ENCODE measurements around the gene AATF. TPM values are rescaled to one million over a fixed set of nuclear protein-coding genes. Genes with fewer than 3 reads are reported as not detected.
A peak's percentile ranks its signal among the peaks of the same experiment; 100 is the strongest.

Gene AATF
- total RNA-seq, 1 donor from 2014 or later, result 38.5 TPM

DNA sequence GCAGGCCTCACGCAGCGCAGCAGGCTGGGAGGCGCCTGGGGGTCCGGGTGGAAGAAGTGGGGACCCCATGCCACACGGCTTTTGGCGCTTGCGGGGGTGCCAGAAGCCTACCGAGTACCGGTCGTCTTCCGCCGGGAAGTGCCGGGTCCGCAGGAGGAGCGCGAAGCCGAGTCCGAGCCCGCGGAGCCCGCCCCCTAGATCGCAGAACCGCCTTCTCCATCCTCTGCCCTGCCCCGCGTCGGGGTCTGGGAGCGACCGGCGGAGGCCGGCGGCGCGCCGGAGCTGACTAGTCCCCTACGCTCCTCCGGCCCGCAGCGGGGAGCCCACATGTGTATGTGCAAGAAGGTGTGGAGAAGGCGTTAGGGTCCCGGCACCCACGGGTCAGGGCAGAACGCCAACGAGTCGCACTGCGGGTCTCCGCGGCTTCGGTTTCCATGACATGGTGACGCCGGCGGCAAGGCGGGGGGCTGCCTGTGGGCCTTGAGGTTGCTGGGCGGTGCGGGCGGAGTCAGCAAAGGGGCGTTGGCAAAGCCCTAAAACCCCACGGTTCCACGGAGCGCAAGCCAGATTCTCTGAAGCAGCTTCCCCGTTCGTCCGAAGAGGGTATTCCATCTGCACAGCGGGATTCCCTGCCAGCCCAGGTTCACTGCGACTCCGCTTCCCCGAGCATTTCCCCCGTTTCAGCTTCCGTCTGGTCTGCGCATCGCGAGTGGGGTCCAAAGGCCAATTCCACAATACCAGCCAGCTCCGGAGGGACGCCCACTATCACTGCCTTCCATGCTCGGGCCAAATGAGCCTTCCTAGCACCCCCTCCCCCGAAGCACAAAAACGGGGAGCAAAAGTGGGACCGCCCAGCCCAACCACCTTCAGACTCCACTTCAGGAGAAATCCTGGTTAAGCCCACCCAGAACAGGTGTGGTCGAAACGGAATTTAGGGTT, 13.8 kb upstream of the AATF start:
- peaks cover 49% of the 10 kb centered on the region for H3K4me1 Mint-ChIP-seq (ENCODE audit: low read depth)
- no peak overlapping the region for H3K27ac Mint-ChIP-seq (ENCODE audit: unreplicated experiment)
- H3K4me3 Mint-ChIP-seq (ENCODE audit: unreplicated experiment), result no peak overlapping the region
- H3K36me3 Mint-ChIP-seq (ENCODE audit: low read depth), result no peaks in the 10 kb centered on the region
- DNase-seq (ENCODE audit: low spot score), result no peak
- H3K27me3 Mint-ChIP-seq (ENCODE audit: low read depth), result peaks cover 82% of the 10 kb centered on the region
- no peaks in the 10 kb centered on the region for H3K9me3 Mint-ChIP-seq (ENCODE audit: low read depth)
- no peak for TF ChIP-seq CTCF (IDR thresholded peaks at IDR 0.05)

DNA sequence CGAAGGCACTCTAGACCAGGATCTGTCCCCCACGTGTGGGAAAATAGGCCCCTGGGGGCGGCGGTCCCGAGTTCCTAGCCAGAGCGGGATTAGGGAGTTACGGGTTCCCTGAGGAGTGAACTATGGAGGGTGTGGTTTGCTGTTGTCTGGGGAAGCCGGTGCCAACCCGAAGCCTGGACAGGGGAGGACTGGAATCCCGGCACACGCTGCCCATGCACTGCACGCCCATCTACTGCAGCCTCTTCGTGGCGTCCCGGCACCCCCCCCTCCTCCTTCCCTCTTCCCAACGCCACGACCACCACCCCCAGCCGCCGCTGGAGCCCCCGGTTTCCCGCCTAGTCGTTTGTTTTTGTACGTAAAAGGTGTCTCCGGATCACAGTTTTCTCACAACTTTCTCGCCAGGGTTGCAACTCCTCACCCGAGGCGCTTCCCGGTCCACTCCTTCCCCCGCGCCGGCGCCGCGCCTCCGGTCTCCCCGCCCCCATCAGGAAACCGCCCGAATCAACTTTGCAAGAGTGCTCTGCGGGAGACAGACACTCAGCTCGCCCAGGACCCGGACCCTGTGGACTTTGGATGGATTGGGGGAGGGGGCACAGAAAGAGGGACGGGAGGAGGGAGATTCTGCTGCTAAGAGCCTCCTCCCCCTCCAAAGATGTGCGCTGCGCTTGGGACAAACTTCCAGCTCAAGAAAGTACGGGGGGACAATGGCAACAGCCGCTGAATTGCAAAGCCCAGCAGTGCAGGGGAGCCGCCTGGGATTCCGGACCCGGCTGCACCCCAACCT, 12.9 kb upstream of the AATF start:
- no peak for DNase-seq (ENCODE audit: low spot score)
- no peaks in the 10 kb centered on the region for H3K9me3 Mint-ChIP-seq (ENCODE audit: low read depth)
- TF ChIP-seq CTCF (IDR thresholded peaks at IDR 0.05), result no peak
- H3K4me3 Mint-ChIP-seq (ENCODE audit: unreplicated experiment), result peak overlapping the region; percentile 55
- no peaks in the 10 kb centered on the region for H3K36me3 Mint-ChIP-seq (ENCODE audit: low read depth)
- no peak overlapping the region for H3K27ac Mint-ChIP-seq (ENCODE audit: unreplicated experiment)
- peaks cover 49% of the 10 kb centered on the region for H3K4me1 Mint-ChIP-seq (ENCODE audit: low read depth)
- H3K27me3 Mint-ChIP-seq (ENCODE audit: low read depth), result peaks cover 81% of the 10 kb centered on the region

DNA sequence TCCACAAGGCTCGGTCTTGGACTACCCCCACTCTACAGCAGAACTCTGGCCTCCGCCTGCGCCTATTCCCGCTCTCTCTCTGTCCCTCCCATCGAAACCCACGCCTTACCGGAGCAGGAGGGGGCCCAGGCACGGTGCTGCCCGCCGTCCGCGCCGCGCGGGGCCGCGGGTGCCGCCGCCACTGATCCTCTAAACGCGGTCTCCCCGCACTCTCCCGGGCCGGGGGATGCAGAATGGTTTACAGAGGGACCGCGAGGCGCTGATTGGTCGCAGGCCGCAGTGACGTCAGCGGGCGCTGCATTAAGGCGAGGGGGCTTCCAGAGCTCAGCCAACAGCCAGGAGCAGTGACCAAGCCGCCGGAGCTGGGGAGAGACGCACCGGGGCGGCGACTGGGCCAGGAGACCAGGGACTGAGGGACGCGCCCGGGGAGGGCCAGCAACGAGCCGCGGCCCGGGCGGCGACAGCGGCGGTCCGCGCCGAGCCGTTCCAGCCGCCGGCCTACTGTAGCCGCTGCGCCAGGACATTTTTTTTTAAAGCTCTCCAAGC, 12.2 kb upstream of the AATF start:
- DNase-seq (ENCODE audit: low spot score), result no peak
- TF ChIP-seq CTCF (IDR thresholded peaks at IDR 0.05), result no peak
- peaks cover 2% of the 10 kb centered on the region for H3K36me3 Mint-ChIP-seq (ENCODE audit: low read depth)
- peaks cover 81% of the 10 kb centered on the region for H3K27me3 Mint-ChIP-seq (ENCODE audit: low read depth)
- H3K4me3 Mint-ChIP-seq (ENCODE audit: unreplicated experiment), result peak overlapping the region; percentile 55
- H3K27ac Mint-ChIP-seq (ENCODE audit: unreplicated experiment), result no peak overlapping the region
- no peaks in the 10 kb centered on the region for H3K9me3 Mint-ChIP-seq (ENCODE audit: low read depth)
- H3K4me1 Mint-ChIP-seq (ENCODE audit: low read depth), result peaks cover 49% of the 10 kb centered on the region

GRCh38 chr17:36937001-36937958, 11.5 kb upstream of the AATF start, which contains the start of gene LHX1:
TSS of gene LHX1 (plus strand) at chr17:36937475. CDS start at chr17:36938198, 723 bp downstream.
- Mint-ChIP-seq H3K9me3 (ENCODE audit: low read depth) (no peaks in the 10 kb centered on the region), H3K27ac (ENCODE audit: unreplicated experiment) (peak within 1 kb of the TSS; percentile 66), H3K27me3 (ENCODE audit: low read depth) (peaks cover 77% of the 10 kb centered on the region), H3K4me3 (ENCODE audit: unreplicated experiment) (peak within 1 kb of the TSS; percentile 55), H3K36me3 (ENCODE audit: low read depth) (peaks cover 3% of the 10 kb centered on the region), H3K4me1 (ENCODE audit: low read depth) (peaks cover 44% of the 10 kb centered on the region)
- TF ChIP-seq CTCF (IDR thresholded peaks at IDR 0.05), result no peak
- DNase-seq (ENCODE audit: low spot score), result no peak

Measured in chondrocyte (in vitro differentiated cells).